Measurements from ENCODE around the gene NUP50.

Gene NUP50

GRCh38 chr22:45129703-45130524, 33.8 kb upstream of the NUP50 start:
- Histone ChIP-seq H3K27ac (ENCODE audit: insufficient read depth in 1 of 2, low read depth in 1 of 2, low read length in 2 of 2, poor library complexity in 1 of 2, severe bottlenecking in 2 of 2) (peak overlapping the region in 1 of 2 experiments; percentile 6), H3K27me3 (replicated peaks in 2 of 5; ENCODE audit: control insufficient read depth in 4 of 5, insufficient read depth in 5 of 5, low read length in 4 of 5) (no peaks in the 10 kb centered on the region), H3K9me3 (ENCODE audit: control extremely low read depth in 1 of 5, control insufficient read depth in 4 of 5, insufficient read depth in 2 of 5, low read depth in 1 of 5, low read length in 4 of 5) (peaks cover 5 to 12% (median 9%) of the 10 kb centered on the region in 5 experiments), H3K4me1 (ENCODE audit: control extremely low read depth in 1 of 4, control insufficient read depth in 4 of 4, insufficient read depth in 4 of 4, low read length in 3 of 4) (peaks cover 7 to 28% (median 14%) of the 10 kb centered on the region in 4 experiments), H3K36me3 (ENCODE audit: control insufficient read depth in 4 of 4, insufficient read depth in 4 of 4, low read length in 3 of 4) (peaks cover 9 to 17% (median 12%) of the 10 kb centered on the region in 4 experiments), H3K4me3 (ENCODE audit: control insufficient read depth in 1 of 7, extremely low read depth in 1 of 7, insufficient read depth in 4 of 7, low read depth in 2 of 7, low read length in 6 of 7) (peak overlapping the region in 4 of 7 experiments; percentile 23 to 57 (median 36))
- DNase-seq, result peak; percentile 13 to 51 (median 47)
- CTCF ChIA-PET, result no interaction called here
- 35% methylated on average over 13 of the region's 14 CpGs for WGBS (ENCODE audit: insufficient coverage)
- POLR2A ChIA-PET, result no interaction called here

- Histone ChIP-seq H3K4me3 (ENCODE audit: control insufficient read depth in 1 of 7, extremely low read depth in 1 of 7, insufficient read depth in 4 of 7, low read depth in 2 of 7, low read length in 6 of 7) (no peak overlapping the region), H3K27me3 (replicated peaks in 2 of 5; ENCODE audit: control insufficient read depth in 4 of 5, insufficient read depth in 5 of 5, low read length in 4 of 5) (no peaks in the 10 kb centered on the region), H3K36me3 (ENCODE audit: control insufficient read depth in 4 of 4, insufficient read depth in 4 of 4, low read length in 3 of 4) (peaks cover 9 to 20% (median 13%) of the 10 kb centered on the region in 4 experiments), H3K27ac (ENCODE audit: insufficient read depth in 1 of 2, low read depth in 1 of 2, low read length in 2 of 2, poor library complexity in 1 of 2, severe bottlenecking in 2 of 2) (no peak overlapping the region), H3K4me1 (ENCODE audit: control extremely low read depth in 1 of 4, control insufficient read depth in 4 of 4, insufficient read depth in 4 of 4, low read length in 3 of 4) (peaks cover 7 to 28% (median 14%) of the 10 kb centered on the region in 4 experiments), H3K9me3 (ENCODE audit: control extremely low read depth in 1 of 5, control insufficient read depth in 4 of 5, insufficient read depth in 2 of 5, low read depth in 1 of 5, low read length in 4 of 5) (peaks cover 5 to 14% (median 12%) of the 10 kb centered on the region in 5 experiments)
- 87% methylated on average over 4 of the region's 8 CpGs for WGBS (ENCODE audit: insufficient coverage)
- ChIA-PET POLR2A (no interaction called here), CTCF (no interaction called here)
- DNase-seq, result peak in 2 of 3 donors; percentile 28 to 29
Observed at GRCh38 chr22:45130891-45131290, 32.8 kb upstream of the NUP50 start.

- Histone ChIP-seq H3K36me3 (ENCODE audit: control insufficient read depth in 4 of 4, insufficient read depth in 4 of 4, low read length in 3 of 4) (peaks cover 9 to 20% (median 13%) of the 10 kb centered on the region in 4 experiments), H3K4me1 (ENCODE audit: control extremely low read depth in 1 of 4, control insufficient read depth in 4 of 4, insufficient read depth in 4 of 4, low read length in 3 of 4) (peaks cover 7 to 28% (median 14%) of the 10 kb centered on the region in 4 experiments), H3K4me3 (ENCODE audit: control insufficient read depth in 1 of 7, extremely low read depth in 1 of 7, insufficient read depth in 4 of 7, low read depth in 2 of 7, low read length in 6 of 7) (no peak overlapping the region), H3K9me3 (ENCODE audit: control extremely low read depth in 1 of 5, control insufficient read depth in 4 of 5, insufficient read depth in 2 of 5, low read depth in 1 of 5, low read length in 4 of 5) (peaks cover 5 to 14% (median 12%) of the 10 kb centered on the region in 5 experiments), H3K27ac (ENCODE audit: insufficient read depth in 1 of 2, low read depth in 1 of 2, low read length in 2 of 2, poor library complexity in 1 of 2, severe bottlenecking in 2 of 2) (no peak overlapping the region), H3K27me3 (replicated peaks in 2 of 5; ENCODE audit: control insufficient read depth in 4 of 5, insufficient read depth in 5 of 5, low read length in 4 of 5) (no peaks in the 10 kb centered on the region)
- POLR2A ChIA-PET, result no interaction called here
- peak; percentile 31 to 82 (median 82) for DNase-seq
- WGBS (ENCODE audit: insufficient coverage), result 42% methylated on average over 2 of the region's 3 CpGs
- CTCF ChIA-PET, result no interaction called here
Observed at GRCh38 chr22:45131749-45132148, 32.0 kb upstream of the NUP50 start.

GRCh38 chr22:45134313-45134712, 29.4 kb upstream of the NUP50 start:
- CTCF ChIA-PET, result no interaction called here
- Histone ChIP-seq H3K27me3 (replicated peaks in 2 of 5; ENCODE audit: control insufficient read depth in 4 of 5, insufficient read depth in 5 of 5, low read length in 4 of 5) (no peaks in the 10 kb centered on the region), H3K4me1 (ENCODE audit: control extremely low read depth in 1 of 4, control insufficient read depth in 4 of 4, insufficient read depth in 4 of 4, low read length in 3 of 4) (peaks cover 7 to 26% (median 14%) of the 10 kb centered on the region in 4 experiments), H3K27ac (ENCODE audit: insufficient read depth in 1 of 2, low read depth in 1 of 2, low read length in 2 of 2, poor library complexity in 1 of 2, severe bottlenecking in 2 of 2) (no peak overlapping the region), H3K9me3 (ENCODE audit: control extremely low read depth in 1 of 5, control insufficient read depth in 4 of 5, insufficient read depth in 2 of 5, low read depth in 1 of 5, low read length in 4 of 5) (peaks cover 5 to 14% (median 12%) of the 10 kb centered on the region in 5 experiments), H3K36me3 (ENCODE audit: control insufficient read depth in 4 of 4, insufficient read depth in 4 of 4, low read length in 3 of 4) (peaks cover 9 to 20% (median 13%) of the 10 kb centered on the region in 4 experiments), H3K4me3 (ENCODE audit: control insufficient read depth in 1 of 7, extremely low read depth in 1 of 7, insufficient read depth in 4 of 7, low read depth in 2 of 7, low read length in 6 of 7) (peak overlapping the region in 1 of 7 experiments; percentile 8)
- DNase-seq, result no peak
- 98% methylated on average over 5 of the region's 5 CpGs for WGBS (ENCODE audit: insufficient coverage)
- POLR2A ChIA-PET, result no interaction called here

GRCh38 chr22:45136594-45136993, 27.1 kb upstream of the NUP50 start:
- Histone ChIP-seq H3K4me1 (ENCODE audit: control extremely low read depth in 1 of 4, control insufficient read depth in 4 of 4, insufficient read depth in 4 of 4, low read length in 3 of 4) (peaks cover 0 to 9% (median 4%) of the 10 kb centered on the region in 4 experiments), H3K27ac (ENCODE audit: insufficient read depth in 1 of 2, low read depth in 1 of 2, low read length in 2 of 2, poor library complexity in 1 of 2, severe bottlenecking in 2 of 2) (no peak overlapping the region), H3K36me3 (ENCODE audit: control insufficient read depth in 4 of 4, insufficient read depth in 4 of 4, low read length in 3 of 4) (peaks cover 9 to 20% (median 13%) of the 10 kb centered on the region in 4 experiments), H3K9me3 (ENCODE audit: control extremely low read depth in 1 of 5, control insufficient read depth in 4 of 5, insufficient read depth in 2 of 5, low read depth in 1 of 5, low read length in 4 of 5) (peaks cover 5 to 15% (median 12%) of the 10 kb centered on the region in 5 experiments), H3K4me3 (ENCODE audit: control insufficient read depth in 1 of 7, extremely low read depth in 1 of 7, insufficient read depth in 4 of 7, low read depth in 2 of 7, low read length in 6 of 7) (no peak overlapping the region), H3K27me3 (replicated peaks in 2 of 5; ENCODE audit: control insufficient read depth in 4 of 5, insufficient read depth in 5 of 5, low read length in 4 of 5) (no peaks in the 10 kb centered on the region)
- no CpG with 5 or more reads among the region's 2 CpGs for WGBS (ENCODE audit: insufficient coverage)
- DNase-seq, result no peak
- POLR2A ChIA-PET, result no interaction called here
- CTCF ChIA-PET, result no interaction called here

- H3K9me3 ChIP-seq (ENCODE audit: control extremely low read depth in 1 of 5, control insufficient read depth in 4 of 5, insufficient read depth in 2 of 5, low read depth in 1 of 5, low read length in 4 of 5), result peaks cover 0 to 14% (median 3%) of the 10 kb centered on the region in 5 experiments
- ChIA-PET CTCF (interaction anchor here (1.0 to 1.2 kb wide), 3 partner anchors 9 to 20 kb away, joined by 3 read pairs; no protein-coding TSS in a partner anchor), POLR2A (no interaction called here)
- H3K4me3 ChIP-seq (ENCODE audit: control insufficient read depth in 1 of 7, extremely low read depth in 1 of 7, insufficient read depth in 4 of 7, low read depth in 2 of 7, low read length in 6 of 7), result no peak overlapping the region
- peaks cover 0 to 6% (median 3%) of the 10 kb centered on the region in 4 experiments for H3K36me3 ChIP-seq (ENCODE audit: control insufficient read depth in 4 of 4, insufficient read depth in 4 of 4, low read length in 3 of 4)
- DNase-seq, result no peak
- WGBS (ENCODE audit: insufficient coverage), result 97% methylated on average over 5 of the region's 6 CpGs
- H3K4me1 ChIP-seq (ENCODE audit: control extremely low read depth in 1 of 4, control insufficient read depth in 4 of 4, insufficient read depth in 4 of 4, low read length in 3 of 4), result no peaks in the 10 kb centered on the region
- H3K27me3 ChIP-seq (replicated peaks in 2 of 5; ENCODE audit: control insufficient read depth in 4 of 5, insufficient read depth in 5 of 5, low read length in 4 of 5), result no peaks in the 10 kb centered on the region
- H3K27ac ChIP-seq (ENCODE audit: insufficient read depth in 1 of 2, low read depth in 1 of 2, low read length in 2 of 2, poor library complexity in 1 of 2, severe bottlenecking in 2 of 2), result no peak overlapping the region
Observed at GRCh38 chr22:45139693-45140092, 24.0 kb upstream of the NUP50 start.

GRCh38 chr22:45142376-45142775, 21.3 kb upstream of the NUP50 start:
- Histone ChIP-seq H3K4me3 (ENCODE audit: control insufficient read depth in 1 of 7, extremely low read depth in 1 of 7, insufficient read depth in 4 of 7, low read depth in 2 of 7, low read length in 6 of 7) (no peak overlapping the region), H3K36me3 (ENCODE audit: control insufficient read depth in 4 of 4, insufficient read depth in 4 of 4, low read length in 3 of 4) (no peaks in the 10 kb centered on the region), H3K27me3 (replicated peaks in 2 of 5; ENCODE audit: control insufficient read depth in 4 of 5, insufficient read depth in 5 of 5, low read length in 4 of 5) (no peaks in the 10 kb centered on the region), H3K9me3 (ENCODE audit: control extremely low read depth in 1 of 5, control insufficient read depth in 4 of 5, insufficient read depth in 2 of 5, low read depth in 1 of 5, low read length in 4 of 5) (peaks cover 0 to 10% (median 0%) of the 10 kb centered on the region in 5 experiments), H3K4me1 (ENCODE audit: control extremely low read depth in 1 of 4, control insufficient read depth in 4 of 4, insufficient read depth in 4 of 4, low read length in 3 of 4) (no peaks in the 10 kb centered on the region), H3K27ac (ENCODE audit: insufficient read depth in 1 of 2, low read depth in 1 of 2, low read length in 2 of 2, poor library complexity in 1 of 2, severe bottlenecking in 2 of 2) (no peak overlapping the region)
- no peak for DNase-seq
- CTCF ChIA-PET, result no interaction called here
- WGBS (ENCODE audit: insufficient coverage), result 94% methylated on average over 7 of the region's 15 CpGs
- POLR2A ChIA-PET, result no interaction called here

All from common myeloid progenitor, CD34-positive (primary cell).